Stimulated activated CD8-positive, alpha-beta memory T cell treated with anti-CD3 and anti-CD28 coated beads, Interleukin-4, amount 100 ng/mL, for 1 hour (primary cell): ENCODE measurements around the gene FAM135A.
"Not testable (repeated sequence)": the region's sequence is repeated elsewhere in the genome, so short reads cannot be mapped to it uniquely, and the experiment has no call there.

Experiments used
- DNase-seq, 2 donors: peaks; one replicate each; pipeline ENCODE4 v3.0.0-alpha.2; 2020; ENCODE audit warnings: low read depth in 2 of 2, low spot score in 1 of 2

Gene FAM135A

DNA sequence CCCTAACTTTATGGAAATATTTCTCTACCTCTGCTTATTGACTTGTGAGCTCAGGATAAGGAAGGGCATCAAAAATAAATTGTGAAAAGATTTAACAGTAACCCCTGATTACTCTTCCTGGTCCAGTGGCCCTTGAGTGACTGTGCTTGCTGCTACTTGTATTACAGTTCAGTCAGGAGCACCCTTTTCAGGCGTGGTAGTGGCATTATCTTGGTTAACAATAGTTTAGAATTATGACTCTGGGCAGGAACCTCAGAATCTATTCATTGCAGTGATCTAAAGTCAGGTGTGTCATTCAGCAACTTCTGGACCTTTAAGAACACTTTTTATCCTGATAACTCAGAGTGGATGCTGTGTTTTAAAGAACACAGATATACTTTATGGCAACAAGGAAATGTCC lies 43.4 kb downstream of the FAM135A start:
- no peak for DNase-seq

DNA sequence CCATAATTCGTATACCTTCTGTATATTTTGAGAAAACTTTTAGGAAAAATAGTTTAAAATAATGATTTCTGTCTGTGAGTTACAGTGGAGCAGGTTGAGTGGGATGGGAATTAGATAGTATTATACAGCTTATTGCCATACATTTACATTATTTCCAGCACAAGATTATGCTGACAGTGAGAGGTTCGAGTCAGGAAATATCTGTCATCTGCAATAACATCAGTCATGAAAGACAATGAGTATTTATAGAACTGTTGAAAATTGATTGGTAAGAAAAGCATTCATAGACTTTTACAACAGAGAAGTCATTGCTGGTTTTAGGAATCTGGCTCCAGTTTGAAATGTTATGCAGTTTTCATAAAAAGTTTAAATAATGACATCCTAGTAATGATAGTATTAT lies 45.9 kb downstream of the FAM135A start:
- DNase-seq: no peak

DNA sequence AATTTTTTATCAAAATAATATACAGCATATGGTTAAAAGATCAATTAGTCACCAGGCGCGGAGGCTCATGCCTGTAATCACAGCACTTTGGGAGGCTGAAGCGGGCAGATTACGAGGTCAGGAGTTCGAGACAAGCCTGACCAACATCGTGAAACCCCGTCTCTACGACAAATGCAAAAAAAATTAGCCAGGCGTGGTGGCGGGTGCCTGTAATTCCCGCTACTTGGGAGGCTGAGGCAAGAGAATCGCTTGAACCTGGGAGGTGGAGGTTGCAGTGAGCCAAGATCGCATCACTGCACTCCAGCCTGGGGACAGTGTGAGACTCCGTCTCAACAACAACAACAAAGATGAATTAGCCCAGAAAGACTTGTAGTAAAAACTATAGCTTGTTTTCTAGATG lies 46.4 kb downstream of the FAM135A start:
- DNase-seq: not testable (repeated sequence)

DNA sequence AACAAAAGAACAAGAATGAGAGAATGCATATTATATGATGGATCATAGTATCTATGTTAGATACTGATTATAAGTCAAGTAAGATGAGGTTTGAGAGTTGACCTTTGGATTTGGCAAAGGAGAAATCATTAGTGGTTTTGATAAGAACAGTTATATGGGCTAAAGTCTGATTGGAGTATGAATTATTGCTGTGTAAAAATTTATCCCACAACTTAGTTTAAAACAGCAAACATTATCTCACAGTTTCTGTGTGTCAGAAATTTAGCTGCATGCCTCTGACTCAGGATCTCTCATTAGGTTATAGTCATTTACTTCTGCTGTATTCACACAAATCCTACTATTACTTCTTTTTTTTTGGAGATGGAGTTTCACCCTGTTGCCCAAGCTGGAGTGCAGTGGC lies 56.7 kb downstream of the FAM135A start:
- DNase-seq: no peak

DNA sequence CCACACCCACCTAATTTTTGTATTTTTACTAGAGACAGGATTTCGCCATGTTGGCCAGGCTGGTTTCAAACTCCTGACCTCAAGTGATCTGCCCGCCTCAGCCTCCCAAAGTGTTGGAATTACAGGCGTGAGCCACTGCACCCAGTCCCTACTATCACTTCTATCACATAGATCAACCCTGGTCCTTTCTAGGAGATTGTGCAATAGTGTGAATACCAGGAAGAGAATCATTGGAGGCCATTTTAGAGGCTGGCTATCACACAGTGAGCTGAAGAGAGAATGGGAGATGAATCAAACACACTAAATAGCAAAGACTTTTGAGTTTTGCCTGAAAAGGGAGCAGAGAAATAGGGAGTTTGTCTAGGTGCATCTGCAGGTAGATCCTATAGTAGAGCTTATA lies 57.2 kb downstream of the FAM135A start:
- not testable (repeated sequence) for DNase-seq

DNA sequence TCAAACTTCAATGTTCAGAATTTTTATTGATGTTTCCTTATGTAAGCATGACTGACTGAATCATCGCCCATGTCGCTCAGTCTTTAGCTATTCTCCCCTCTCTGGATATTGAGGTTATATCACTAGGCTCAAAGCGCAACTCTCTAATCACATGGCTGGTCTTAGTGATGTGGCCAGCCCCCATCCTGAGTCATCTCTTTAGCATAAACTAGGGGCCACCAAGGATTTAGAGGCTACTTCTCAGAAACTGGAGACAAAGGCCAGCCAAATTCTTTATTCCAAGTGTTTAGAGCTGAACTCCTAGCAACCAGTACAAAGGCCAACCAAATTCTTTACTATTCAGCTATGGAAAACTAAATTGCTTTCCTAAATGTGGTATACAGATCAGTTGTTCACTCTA lies 61.4 kb downstream of the FAM135A start:
- DNase-seq: no peak

DNA sequence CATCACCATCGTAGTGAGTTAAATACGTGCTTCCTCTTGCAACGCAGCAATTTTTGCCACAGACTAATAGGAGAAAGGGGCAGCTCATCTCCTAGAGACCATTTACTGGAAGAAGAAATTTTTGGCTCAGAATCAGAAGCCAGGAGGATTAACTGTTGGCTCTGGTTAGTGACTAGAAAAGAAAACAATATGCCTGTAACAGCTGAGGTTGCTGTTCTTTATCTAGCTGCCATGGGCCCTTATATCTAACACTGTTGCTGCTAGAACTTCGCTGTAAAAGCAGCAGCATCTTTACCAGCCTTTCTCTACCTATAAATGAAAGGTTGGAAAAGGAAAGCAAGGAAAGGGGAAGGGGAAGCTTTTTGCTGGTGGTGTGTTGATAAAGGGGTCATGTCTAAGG lies 65.9 kb downstream of the FAM135A start:
- no peak for DNase-seq

DNA sequence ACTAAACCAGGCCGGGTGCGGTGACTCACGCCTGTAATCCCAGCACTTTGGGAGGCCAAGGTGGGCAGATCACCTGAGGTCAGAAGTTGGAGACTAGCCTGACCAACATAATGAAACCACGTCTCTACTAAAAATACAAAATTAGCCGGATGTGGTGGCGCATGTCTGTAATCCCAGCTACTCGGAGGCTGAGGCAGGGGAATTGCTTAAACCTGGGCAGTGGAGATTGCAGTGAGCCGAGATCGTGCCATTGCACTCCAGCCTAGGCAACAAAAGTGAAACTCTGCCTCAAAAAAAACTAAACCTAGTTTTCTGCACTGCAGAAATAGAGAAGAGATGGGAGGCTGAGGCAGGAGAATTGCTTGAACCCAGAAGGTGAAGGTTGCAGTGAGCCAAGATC lies 73.3 kb downstream of the FAM135A start:
- not testable (repeated sequence) for DNase-seq

DNA sequence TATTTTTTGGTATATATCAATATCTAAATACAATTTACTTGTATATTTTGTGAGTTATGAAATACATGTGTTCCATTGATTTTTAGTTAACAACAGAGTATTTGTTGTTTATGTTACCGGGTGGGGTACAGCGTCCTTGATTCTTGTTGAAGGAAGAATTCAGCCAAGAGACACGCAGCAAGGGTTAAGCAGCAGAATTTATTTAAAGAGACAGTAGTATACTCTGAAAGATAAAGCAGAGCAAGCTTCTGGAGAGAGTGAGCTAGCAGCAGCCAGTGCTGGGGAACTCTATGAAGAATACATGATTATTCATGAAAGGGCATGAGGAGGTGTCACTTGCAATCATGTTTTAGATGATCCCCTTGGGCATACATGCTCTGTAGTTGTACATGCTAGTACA lies 76.1 kb downstream of the FAM135A start:
- no peak for DNase-seq

DNA sequence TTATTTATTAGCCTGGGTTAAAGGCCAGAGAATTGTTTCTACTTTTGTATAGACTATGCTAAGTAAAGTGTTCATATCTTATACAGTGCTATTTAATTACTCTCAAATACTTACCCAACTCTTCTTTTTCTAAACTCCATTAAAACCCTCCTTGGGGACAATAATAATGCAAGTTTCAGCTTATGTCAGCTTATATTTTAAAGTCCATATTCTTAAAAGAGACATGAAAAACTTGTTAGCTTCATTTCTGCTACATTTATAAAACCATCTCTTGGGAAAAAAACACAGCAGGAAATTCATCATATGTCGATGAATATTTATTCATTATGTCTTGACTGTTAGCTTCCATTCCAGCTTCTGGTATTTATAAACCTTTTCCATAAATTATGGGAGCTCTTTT lies 81.5 kb downstream of the FAM135A start:
- DNase-seq: no peak

DNA sequence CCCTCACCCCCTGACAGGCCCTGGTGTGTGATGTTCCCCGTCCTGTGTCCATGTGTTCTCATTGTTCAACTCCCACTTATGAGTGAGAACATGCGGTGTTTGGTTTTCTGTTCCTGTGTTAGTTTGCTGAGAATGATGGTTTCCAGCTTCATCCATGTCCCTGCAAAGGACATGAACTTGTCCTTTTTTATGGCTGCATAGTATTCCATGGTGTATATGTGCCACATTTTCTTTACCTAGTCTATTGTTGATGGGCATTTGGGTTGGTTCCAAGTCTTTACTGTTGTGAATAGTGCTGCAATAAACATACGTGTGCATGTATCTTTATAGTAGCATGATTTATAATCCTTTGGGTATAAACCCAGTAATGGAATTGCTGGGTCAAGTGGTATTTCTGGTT lies 82.5 kb downstream of the FAM135A start:
- not testable (repeated sequence) for DNase-seq

DNA sequence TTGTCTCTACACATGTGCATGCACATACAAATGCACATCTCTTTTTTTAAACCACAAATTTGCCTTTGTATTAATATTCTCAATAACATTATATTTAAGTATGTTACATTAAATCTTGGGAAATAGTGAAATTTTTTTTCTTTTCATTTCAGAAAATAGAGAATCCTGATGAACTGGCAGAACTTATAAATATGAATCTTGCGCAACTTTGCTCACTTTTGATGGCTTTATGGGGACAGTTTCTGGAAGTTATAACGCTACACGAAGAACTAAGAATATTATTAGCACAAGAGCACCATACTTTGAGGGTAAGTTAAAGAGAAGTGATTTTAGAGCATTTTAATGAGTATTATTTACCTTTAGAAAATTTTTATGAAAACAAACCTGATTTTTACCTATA lies 89.2 kb downstream of the FAM135A start:
- no peak for DNase-seq

DNA sequence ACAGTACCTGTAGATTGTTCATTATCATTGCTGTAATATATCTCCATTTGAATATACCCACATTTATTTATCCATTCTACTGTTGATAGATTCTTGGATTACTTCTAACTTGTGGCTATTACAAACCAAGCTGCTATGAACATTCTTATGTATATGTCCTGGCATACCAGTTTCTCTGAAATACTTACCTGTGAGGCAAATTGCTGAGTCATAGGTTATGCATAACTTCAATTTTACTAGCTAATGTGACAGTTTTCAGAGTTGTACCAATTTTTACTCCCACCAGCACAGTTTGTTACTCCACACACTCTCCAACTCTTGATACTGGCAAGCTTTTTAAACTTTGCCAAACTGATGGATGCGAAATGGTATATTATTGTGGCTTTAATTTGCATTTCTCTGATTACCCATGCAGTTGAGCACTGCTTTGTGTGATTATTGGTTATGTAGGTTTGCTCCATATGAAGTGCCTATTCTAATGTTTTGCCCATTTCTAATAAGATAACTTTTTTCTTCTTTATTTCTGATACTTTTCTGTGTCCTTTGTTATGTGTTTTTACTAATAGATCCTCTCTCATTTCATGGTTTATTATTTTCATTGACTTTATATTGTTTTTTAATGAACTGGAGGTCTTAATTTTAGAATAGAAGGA lies 90.6 kb downstream of the FAM135A start:
- DNase-seq: no peak

DNA sequence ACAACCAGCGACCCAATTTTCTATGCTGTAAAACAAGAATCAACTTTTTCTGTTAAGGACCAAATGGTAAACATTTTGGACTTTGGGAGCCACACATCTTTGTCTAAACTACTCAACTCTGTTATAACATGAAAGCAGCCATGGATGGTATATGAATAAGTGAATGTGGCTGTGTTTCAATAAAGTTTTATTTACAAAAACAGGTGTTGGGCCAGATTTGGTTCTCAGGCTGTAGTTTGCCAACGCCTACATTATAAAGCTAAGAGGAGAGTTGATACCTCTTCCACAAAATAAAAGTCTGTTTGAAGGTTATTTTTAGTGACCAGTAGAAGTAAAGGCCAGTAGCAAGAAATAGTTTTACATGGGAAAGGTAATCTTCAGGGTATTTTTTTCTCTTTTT lies 93.0 kb downstream of the FAM135A start:
- no peak for DNase-seq

DNA sequence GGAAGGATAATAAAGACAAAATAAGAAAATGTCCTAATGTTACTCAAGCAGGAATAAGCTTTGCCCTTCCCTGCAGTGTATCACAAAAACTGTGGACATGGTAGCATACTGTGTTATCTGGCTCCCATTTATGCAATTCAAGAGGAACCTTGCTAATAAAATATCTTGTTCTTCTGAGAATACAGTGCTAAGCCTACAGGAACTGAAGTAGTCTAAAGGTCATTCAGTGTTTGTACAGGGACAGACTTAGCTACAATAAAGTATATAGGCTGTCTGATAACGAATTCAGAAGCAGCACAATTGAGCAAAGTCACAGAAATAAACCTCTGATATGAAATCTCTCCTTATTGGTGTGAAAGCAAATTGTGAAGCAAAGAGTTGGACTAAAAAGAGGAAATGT lies 93.9 kb downstream of the FAM135A start:
- DNase-seq: no peak

DNA sequence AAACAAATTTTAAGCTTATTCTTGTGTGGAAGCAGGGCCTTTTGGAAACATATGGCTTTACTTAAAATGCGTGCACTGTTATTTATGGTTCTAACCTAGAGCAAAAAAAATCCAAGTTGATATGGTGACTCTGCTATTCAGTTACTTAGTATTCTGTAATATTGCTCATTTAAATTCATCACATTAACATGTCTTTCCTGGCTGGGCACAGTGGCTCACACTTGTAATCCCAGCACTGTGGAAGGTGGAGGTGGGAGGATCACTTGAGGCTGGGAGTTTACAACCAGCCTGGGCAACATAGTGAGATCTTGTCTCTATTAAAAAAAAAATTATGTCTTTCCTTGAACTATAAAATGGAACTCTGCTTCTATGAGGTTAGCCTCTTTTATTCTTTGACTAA lies 95.6 kb downstream of the FAM135A start:
- no peak for DNase-seq

DNA sequence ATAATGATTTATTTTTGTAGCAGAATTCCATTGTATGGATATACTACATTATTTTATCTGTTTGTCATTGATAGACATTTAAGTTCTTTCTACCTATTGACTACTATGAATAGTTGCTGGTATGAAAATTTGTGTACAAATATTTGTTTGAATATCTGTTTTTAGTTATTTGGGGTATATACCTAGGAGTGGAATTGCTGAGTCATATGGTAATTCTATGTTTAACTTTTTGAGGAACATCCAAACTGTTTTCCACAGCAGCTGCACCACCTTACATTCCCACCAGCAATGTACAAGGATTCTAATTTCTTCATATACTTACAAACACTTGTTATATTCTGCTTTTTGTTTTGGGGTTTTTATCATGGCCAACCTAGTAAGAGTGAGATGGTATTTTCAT lies 97.3 kb downstream of the FAM135A start:
- DNase-seq: no peak

DNA sequence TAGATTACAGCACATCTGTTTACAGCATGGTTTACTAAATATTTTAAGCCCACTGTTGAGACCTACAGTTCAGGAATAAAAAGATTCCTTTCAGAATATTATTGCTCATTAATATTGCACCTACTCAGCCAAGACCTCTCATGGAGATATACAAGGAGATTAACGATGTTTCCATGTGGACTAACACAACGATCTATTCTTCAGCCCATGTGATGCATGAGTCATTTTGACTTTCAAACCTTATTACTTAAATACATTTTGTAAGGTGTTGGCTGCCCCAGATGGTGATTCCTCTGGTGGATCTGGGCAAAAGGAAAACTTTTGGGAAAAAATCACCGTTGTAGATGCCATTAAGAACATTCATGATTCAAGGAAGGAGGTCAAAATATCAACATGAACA lies 105.4 kb downstream of the FAM135A start:
- no peak for DNase-seq

DNA sequence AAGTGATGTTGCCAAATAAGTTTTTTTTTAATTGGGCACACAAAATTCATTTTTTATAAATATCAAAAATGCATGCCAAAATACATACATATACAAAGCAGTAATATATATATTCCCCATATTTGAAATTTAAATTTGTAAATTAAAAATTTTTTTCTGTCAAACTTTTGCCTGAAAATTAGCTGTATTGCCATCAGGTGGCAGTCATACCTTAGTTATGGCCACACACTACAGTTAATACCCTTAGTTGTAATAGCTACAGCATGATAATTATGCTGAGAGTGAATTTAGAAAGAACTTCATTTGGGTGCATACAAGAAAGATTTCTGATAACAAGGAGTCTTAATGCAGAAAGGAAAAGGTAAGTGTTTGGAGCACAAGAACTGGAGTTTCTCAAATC lies 107.3 kb downstream of the FAM135A start:
- no peak for DNase-seq

DNA sequence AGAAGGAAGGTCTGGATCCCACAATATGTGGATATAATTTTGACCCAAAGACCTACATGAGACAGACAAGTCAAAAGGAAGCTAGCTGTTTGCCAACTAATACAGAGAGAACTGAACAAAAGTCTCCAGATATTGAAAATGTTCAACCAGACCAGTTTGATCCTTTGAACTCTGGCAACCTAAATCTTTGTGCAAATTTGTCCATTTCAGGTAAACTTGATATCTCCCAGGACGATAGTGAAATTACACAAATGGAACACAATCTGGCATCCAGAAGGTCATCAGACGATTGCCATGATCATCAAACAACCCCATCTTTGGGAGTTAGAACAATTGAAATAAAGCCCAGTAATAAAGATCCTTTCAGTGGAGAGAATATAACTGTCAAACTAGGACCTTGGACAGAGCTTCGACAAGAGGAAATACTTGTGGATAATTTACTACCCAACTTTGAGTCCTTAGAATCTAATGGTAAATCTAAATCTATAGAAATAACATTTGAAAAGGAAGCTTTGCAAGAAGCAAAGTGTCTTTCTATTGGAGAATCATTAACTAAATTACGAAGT lies 111.5 kb downstream of the FAM135A start:
- DNase-seq: no peak

DNA sequence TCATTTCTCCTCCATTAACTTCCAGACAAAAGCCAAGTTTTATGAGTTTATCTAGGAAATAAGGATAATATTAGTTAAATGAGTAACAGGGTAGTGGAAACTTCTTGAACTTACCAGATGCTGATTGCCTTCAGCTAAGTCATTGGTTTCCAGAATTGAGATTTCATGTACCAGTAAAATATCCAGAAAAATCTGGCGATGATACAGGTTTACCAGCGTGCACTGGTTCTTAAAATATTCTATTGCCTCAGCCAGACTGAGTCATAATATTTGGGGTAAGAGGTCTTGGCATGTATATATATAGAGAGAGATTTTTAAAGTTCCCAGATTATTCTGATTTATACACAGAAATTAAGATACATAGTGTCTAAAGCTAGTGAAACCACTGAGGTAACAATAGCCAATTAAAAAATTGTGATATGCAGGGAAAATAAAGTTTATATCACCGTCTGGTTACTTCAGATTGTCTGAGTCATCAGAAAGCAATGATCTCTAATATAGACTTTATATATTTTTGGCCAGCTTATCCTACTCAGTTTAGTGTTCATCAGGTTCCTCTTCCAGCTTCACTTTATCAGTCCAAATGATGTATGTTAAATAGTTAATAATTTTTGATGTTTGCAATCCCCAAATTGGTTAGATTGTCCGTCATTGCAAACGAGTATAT lies 113.9 kb downstream of the FAM135A start:
- DNase-seq: no peak

DNA sequence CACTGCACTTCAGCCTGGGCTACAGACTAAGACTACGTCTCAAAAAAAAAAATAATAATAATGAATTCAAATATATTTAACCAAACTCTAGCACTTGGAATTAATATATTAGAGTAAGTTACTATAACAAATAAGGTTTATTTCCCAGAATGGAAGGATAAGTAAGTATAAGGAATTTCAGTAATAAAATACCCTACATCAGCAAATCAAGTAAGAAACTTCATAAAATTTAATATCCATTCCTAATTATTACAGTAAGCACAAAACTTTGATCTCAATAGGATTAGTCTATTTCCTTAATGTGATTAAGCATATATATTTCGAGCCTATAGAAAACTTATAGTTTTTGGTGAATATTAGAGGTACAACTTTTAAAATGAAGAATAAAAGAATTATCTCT lies 116.7 kb downstream of the FAM135A start:
- DNase-seq: no peak

DNA sequence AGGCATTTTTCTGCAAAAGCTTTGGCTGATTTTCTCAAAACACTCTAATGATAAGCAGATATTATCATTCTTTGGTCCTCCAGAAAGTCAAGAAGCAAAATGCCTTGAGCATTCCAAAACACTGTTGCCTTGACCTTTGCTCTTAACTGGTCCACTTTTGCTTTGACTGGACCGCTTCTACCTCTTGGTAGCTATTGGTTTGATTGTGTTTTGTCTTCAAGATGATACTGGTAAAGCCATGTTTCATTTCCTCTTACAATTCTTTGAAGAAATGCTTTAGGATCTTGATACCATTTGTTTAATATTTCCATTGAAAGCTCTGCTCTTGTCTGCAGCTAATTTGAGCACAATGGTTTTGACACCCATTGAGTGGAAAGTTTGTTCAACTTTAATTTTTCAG lies 117.8 kb downstream of the FAM135A start:
- no peak for DNase-seq
